Measurements from ENCODE around the gene DTYMK. TPM values are rescaled to one million over a fixed set of nuclear protein-coding genes. Genes with fewer than 3 reads are reported as not detected.

DTYMK gene
- total and polyA plus RNA-seq, 2 of the 4 experiments (the other 2 are of a cell fraction): 31.7 to 50.1 TPM

- Histone ChIP-seq H3K27ac (ENCODE audit: insufficient read depth, low read length) (no peak overlapping the region), H2AFZ (replicated peaks; ENCODE audit: low read length, poor library complexity) (peak overlapping the region; percentile 19), H4K5ac (ENCODE audit: low read depth, low read length) (no peak overlapping the region), H3K9me1 (ENCODE audit: insufficient read depth, low read length) (no peaks in the 10 kb centered on the region), H3K23ac (ENCODE audit: low read depth, low read length) (no peak overlapping the region), H3K4me3 (ENCODE audit: insufficient read depth, low read depth, low read length) (no peak overlapping the region), H3K18ac (ENCODE audit: low read depth, low read length) (no peak overlapping the region), H3K79me1 (ENCODE audit: low read depth in 1 of 2, low read length in 2 of 2) (peaks cover 0 to 7% of the 10 kb centered on the region in 2 experiments; a peak in 1 of 4 replicates), H2BK5ac (ENCODE audit: low read depth, low read length, poor library complexity, severe bottlenecking) (no peak overlapping the region), H2BK15ac (ENCODE audit: low read depth, low read length) (no peak overlapping the region), H4K91ac (ENCODE audit: insufficient read depth, low read depth, low read length) (no peak overlapping the region), H4K20me1 (ENCODE audit: insufficient read depth, low read length) (0 out of 2 replicates have a peak, but pooled peaks cover 4% of the 10 kb centered on the region), H3K36me3 (ENCODE audit: control insufficient read depth, insufficient read depth, low read length) (peaks cover 71% of the 10 kb centered on the region), H2BK120ac (ENCODE audit: low read depth, low read length) (no peak overlapping the region), H3K4ac (ENCODE audit: low read depth, low read length) (no peak overlapping the region), H3K9me3 (ENCODE audit: control insufficient read depth, insufficient read depth, low read length) (no peaks in the 10 kb centered on the region), H3K27me3 (ENCODE audit: control insufficient read depth, insufficient read depth, low read length) (no peaks in the 10 kb centered on the region), H4K8ac (ENCODE audit: low read depth in 2 of 2, low read length in 2 of 2) (no peak overlapping the region), H2AK5ac (ENCODE audit: low read depth, low read length) (no peak overlapping the region), H3K4me2 (ENCODE audit: low read depth, low read length) (no peak overlapping the region), H2AK9ac (replicated peaks; ENCODE audit: low read depth, low read length, poor library complexity) (no peak overlapping the region), H3K56ac (ENCODE audit: extremely low read depth, insufficient read depth, low read length) (no peak overlapping the region), H3K9ac (ENCODE audit: low read depth, low read length) (no peak overlapping the region), H2BK20ac (ENCODE audit: low read depth, low read length) (no peak overlapping the region), H3K14ac (replicated peaks; ENCODE audit: low read depth, low read length) (no peak overlapping the region), H3K4me1 (ENCODE audit: control insufficient read depth, insufficient read depth, low read length) (no peaks in the 10 kb centered on the region)
- no TSS peak for BruUV-seq (replicated peaks)
- dilution Hi-C loops (cut with HindIII; ENCODE audit: low sequenced_read_pairs, unreplicated experiment): no loop called here
- no peak for ATAC-seq (ENCODE audit: low read depth)
- no peak for TF ChIP-seq FOS (IDR thresholded peaks at IDR 0.05; ENCODE audit: low read depth, low read length)
- no peak for TF ChIP-seq MAZ (IDR thresholded peaks at IDR 0.05; ENCODE audit: borderline replicate concordance, low read depth, low read length)
- no peak for TF ChIP-seq CTCF (conservative IDR thresholded peaks at IDR 0.05; ENCODE audit: low read depth, low read length)
- TF ChIP-seq SMC3 (IDR thresholded peaks at IDR 0.05; ENCODE audit: low read depth, low read length): no peak
- no peak for TF ChIP-seq POLR2A (IDR thresholded peaks at IDR 0.05; ENCODE audit: low read depth, low read length)
- TF ChIP-seq CEBPB (IDR thresholded peaks at IDR 0.05; ENCODE audit: low read depth, low read length): no peak
- no peak for TF ChIP-seq CHD1 (IDR thresholded peaks at IDR 0.05; ENCODE audit: low read depth, low read length)
- no peak for TF ChIP-seq BHLHE40 (IDR thresholded peaks at IDR 0.05; ENCODE audit: low read depth, low read length)
- no peak for TF ChIP-seq MXI1 (IDR thresholded peaks at IDR 0.05; ENCODE audit: borderline replicate concordance, low read depth, low read length)
- TF ChIP-seq RCOR1 (IDR thresholded peaks at IDR 0.05; ENCODE audit: insufficient replicate concordance, low read length): no peak
- TF ChIP-seq MAFK (IDR thresholded peaks at IDR 0.05; ENCODE audit: low read depth, low read length): no peak
- TF ChIP-seq RFX5 (IDR thresholded peaks at IDR 0.05; ENCODE audit: low read depth, low read length): no peak
- 92% methylated on average over 17 of the region's 42 CpGs; no CpG with 5 or more reads in 1 of the 2 experiments for WGBS, 2 experiments (ENCODE audit: extremely low coverage in 2 of 2, insufficient read length in 1 of 2)
- intact Hi-C loops (cut with micrococcal nuclease): no loop called here
- in situ Hi-C loops (cut with MboI; ENCODE audit: low sequenced_read_pairs): loop anchor here (25.0 kb wide), 1 partner anchor 810 kb away; the partner anchor contains the start of gene AGXT
- CTCF ChIA-PET: no interaction called here
- no peak for DNase-seq
- POLR2A ChIA-PET (ENCODE audit: unreplicated experiment): no interaction called here
These were observed 14.1 kb downstream of the DTYMK start for GRCh38 chr2:241672243-241673188.
